Measurements from ENCODE around the gene UBE2E1.
"Not testable (repeated sequence)": the region's sequence is repeated elsewhere in the genome, so short reads cannot be mapped to it uniquely, and the experiment has no call there.

UBE2E1 gene

DNA sequence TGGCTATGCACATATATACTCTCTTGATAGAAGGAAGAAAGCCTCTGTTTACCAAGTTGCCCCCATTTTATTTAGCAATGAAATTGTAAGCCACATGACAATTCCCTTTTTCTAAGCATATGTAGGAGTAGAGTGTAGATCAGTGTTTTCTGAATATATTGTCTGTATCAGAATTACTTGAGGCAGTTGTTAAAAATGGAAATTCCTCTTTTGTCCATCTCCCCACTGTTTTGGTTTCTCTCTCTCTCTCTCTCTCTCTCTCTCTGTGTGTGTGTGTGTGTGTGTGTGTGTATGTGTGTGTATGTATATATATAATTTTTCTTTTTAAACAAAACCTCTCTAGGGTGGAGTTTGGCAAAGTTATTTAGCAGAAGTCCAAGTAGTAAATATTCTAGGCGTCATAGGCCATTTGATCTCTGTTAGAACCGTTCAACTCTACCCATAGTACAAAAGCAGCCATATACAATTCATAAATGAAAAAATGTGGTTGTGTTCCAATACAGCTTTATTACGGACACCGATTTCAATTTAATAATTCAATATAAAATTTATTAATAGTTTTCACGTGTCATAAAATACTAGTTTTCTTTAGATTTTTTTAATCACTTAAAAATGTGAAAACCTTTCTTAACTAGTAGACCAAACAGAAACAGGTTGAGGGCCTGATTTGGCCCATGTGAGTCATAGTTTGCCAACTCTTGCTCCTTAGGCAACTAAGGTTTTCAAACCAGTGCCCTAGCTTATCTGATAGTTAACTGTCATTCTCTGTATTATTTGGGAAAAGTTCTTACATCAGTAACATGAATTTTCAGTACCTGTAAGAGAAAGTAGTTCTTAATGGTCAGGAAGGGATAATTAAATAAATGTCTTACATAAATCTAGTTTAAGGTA, 39.8 kb downstream of the UBE2E1 start:
- no peak for DNase-seq (ENCODE audit: low read depth, low spot score)

DNA sequence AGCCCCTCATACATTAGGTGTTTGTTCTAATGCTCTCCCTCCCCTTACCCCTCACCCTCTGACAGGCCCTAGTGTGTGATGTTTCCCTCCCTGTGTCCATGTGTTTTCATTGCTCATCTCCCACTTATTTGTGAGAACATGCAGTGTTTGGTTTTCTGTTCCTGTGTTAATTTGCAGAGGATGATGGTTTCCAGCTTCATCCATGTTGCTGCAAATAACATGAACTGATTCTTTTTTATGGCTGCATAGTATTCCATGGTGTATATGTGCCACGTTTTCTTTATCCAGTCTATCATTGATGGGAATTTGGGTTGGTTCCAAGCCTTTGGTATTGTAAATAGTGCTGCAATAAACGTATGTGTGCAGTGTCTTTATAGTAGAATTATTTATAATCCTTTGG, 43.7 kb downstream of the UBE2E1 start:
- DNase-seq (ENCODE audit: low read depth, low spot score): not testable (repeated sequence)

DNA sequence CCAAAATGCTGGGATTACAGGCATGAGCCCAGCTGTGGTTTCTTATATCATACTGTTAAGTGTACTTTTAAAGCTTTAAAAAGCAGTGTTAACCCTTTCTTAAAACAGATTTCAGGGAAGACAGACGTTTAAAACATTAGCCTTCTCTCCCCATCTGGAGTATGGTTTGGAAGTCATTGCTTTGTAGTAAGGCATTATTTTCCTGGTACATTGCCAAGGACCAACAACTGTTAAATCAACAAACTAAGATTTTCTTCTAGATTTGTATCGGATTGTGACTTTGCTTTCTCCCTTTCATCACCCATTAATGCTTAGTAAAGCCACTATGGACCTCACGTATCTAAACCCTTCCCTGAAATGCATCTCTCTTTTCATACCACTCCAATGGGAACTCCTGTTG, 50.5 kb downstream of the UBE2E1 start:
- DNase-seq (ENCODE audit: low read depth, low spot score): no peak

DNA sequence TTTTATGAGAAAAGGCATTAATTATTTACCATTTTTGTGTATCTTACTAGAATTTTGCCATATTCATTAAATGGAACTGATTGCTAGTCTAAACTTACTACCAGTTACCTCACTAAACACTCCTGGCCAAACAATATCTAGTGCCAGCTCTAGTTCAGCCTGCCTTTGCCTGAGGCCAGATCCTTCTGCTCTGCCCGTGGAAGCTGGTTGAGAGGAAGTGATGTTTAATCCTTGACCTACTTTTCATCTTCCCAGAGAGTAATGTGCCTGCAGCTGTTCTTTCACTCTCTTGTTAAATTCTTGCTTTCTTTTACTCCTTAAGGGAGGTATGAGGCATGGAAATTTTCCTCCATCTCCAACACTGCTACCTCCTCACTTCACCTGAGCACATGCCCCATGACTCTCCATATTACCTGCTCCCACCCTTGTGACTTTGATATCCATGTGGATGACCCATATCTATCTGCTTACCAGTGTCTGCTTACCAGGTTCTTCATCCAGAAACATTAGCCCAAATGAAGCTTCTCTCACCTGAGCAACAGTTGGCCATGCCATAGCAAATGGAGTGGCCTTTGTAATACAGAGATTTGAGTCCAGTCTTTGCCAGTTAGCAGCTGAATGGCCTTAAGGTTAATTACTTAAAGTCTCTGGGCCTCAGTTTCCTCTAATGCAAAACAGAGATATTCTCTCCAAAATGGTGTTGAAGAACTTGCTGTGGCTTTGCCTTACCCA, 53.4 kb downstream of the UBE2E1 start:
- DNase-seq (ENCODE audit: low read depth, low spot score): no peak

DNA sequence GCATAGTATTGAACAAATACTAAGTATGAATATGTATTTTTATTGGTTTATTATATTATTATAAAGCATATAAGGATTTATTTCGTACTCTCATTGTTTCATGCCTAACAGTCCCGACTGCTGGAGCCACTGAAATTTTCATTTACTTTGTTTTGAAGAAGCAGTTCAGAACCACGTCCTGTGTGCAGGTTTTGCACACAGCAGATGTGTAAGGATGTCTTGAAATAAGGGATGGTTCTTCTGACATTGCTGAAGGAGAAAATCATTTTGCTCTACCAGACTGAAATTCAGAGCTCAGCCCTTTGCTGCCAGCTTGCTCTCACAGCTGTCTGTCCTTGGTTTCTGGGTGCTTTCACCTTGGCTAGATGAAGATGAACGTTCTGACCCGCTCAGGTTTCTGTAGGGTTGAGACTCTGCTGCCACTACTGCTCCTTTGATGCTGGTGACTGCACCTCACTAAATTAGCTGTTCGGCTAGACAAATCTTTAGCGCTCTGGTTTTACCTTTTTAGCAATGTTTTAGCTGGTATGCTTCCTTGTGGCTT, 54.2 kb downstream of the UBE2E1 start:
- no peak for DNase-seq (ENCODE audit: low read depth, low spot score)

DNA sequence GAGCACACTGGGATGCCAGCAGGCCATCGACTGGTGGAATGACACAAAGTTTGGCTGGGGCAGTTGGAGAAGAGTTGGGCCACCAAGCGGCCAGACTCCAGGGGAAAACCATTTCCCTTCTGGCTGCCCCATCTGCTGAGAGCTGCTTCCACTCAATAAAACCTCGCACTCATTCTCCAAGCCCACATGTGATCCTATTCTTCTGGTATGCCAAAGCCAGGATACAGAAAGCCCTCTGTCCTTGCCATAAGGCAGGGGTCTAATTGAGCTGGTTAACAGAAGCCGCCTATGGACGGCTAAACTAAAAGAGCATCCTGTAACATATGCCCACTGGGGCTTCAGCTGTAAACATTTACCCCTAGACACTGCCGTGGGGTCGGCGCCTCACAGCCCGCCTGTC, 55.9 kb downstream of the UBE2E1 start:
- no peak for DNase-seq (ENCODE audit: low read depth, low spot score)

DNA sequence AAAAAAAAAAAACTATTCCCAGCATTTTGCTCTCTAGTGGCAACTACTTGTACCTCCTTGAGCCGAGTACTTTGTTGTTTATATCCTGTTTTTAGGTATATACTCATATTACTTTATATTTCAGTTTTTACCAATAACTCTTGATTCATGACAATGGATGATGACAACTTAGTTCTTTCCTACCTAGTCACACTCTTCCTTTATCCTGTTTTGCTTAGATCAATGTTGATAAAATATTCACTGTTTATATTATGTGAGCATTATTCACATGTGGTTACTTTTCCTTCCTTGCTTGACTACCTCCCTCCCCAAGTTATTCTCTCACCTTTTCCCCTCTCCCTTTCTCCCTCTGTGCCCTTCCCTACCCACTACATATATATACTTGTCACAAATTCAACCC, 57.3 kb downstream of the UBE2E1 start:
- no peak for DNase-seq (ENCODE audit: low read depth, low spot score)

DNA sequence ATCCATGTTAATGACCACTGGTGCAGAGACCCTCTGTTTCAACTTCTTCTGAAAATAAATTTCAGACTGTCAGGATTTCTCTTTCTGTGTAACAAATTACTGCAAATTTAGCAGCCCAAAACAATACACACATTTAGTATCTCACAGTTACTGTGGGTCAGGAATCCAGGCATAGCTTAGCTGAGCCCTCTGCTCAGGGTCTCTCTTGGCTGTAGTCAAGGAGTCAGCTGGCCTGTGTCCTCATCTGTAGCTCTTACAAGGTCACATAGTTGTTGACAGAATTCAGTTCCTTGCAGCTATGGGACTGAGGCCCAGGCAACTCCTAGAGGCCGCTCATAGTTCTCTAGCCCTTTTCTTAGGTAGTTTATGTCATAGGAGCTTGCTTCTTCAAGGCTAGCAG, 59.2 kb downstream of the UBE2E1 start:
- peak; percentile 25 for DNase-seq (ENCODE audit: low read depth, low spot score)

DNA sequence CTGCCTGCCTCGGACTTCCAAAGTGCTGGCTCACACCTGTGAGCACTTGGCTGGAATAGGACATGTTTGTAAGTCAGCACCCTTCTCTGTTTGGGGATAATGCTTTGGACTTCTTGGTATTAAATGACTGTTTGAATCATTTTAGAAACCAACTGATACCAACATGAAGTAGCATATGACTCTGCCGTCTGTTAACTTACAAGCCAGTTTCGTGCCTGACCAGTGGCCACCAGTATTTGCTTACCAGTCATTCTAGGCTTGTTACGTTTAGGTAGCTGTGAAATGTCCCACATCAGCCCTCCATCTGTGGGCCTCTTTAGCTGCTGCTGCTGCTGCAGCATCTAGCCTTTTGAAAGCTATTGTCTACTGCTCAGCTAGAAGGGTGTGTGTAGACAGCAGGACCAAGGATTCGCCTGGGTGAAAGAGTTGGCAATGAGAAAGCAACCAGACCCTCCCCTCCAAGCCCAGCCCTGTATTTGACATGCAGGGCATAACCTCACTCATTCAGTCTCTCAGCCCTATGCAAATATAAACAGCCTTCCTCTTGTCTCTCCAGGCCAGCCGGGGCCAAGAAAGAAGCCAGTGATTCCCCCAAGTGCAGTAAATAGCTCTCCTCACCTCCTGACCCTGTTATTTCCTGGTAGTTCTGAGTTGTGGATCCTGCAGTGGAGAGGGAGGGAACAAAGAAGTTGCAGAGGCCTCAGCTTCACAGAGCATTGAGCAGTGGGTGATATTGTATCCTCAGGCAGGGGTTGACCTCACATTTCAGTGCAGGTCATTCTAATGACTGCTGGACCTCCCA, 60.0 kb downstream of the UBE2E1 start:
- DNase-seq (ENCODE audit: low read depth, low spot score): peak; percentile 95

DNA sequence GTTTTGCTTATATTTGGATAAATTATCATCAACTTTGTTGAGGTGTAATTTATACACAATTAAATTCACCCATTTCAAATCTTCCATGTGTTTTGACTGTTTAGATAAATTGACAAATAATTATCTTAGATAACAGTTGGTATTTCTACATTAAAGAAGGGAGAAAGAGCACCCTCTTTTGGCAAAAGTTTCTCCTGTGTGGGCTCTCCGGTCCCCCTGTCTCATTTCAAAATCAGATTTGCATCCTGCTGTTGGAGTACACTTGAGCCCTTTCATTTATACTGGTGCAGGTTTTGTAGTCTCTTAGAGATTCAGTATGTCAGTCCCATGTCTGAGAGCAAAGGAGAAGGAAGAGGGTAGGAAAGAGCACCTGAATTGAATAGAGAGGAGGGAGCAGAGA, 61.6 kb downstream of the UBE2E1 start:
- no peak for DNase-seq (ENCODE audit: low read depth, low spot score)

DNA sequence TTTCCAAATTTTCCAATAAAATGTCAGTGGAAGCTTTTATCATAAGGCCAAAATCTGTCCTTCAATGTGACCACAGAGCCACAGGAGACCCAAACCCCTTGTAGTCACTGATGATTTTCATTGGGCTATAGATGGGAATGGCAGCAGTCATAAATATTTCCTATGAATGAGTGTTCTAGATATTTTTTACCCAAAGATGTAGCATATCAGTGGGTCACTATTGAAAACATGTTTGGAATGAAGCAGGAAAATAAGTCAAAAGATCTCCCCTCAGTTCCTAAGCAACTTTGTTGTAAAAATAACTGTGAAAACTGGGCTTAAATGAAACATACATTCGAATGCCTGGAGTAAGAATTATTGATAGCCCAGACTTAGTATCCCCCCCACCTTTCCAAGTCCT, 62.1 kb downstream of the UBE2E1 start:
- DNase-seq (ENCODE audit: low read depth, low spot score): no peak

DNA sequence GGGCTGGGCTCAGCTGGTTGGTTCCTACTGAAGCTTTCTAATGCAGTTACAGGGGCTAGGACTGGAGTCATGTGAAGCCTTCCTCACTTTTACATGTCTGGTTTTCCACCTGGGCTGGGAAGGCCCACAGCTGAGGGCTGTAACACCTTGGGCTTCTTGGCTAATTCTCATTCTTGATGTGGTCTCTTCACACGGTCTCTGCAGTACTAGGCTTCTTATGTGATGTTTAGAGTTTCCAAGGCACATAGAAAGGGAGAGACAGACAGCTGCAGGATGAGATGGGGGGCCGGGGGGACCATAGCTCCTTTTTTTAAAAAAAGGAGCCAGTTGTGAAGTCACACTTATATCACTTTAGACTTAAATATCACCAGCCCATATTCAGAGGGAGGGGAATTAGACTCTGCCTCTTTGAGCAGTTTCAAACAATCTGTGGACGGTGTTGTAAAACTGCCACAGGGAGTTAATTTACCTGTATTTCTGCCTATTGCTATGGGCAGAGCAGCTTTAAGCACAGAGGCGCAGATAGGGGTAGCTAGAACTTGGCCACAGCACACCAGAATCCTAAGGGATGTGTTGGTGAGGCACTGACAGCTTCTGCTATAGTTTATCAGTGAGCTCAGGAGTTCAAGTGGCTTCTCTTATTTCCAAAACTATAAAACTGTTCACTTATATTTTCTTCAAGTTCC, 64.4 kb downstream of the UBE2E1 start:
- no peak for DNase-seq (ENCODE audit: low read depth, low spot score)

DNA sequence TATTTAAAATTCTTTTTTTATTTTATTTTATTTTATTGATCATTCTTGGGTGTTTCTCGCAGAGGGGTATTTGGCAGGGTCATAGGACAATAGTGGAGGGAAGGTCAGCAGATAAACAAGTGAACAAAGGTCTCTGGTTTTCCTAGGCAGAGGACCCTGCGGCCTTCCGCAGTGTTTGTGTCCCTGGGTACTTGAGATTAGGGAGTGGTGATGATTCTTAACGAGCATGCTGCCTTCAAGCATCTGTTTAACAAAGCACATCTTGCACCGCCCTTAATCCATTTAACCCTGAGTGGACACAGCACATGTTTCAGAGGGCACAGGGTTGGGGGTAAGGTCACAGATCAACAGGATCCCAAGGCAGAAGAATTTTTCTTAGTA, 64.9 kb downstream of the UBE2E1 start:
- not testable (repeated sequence) for DNase-seq (ENCODE audit: low read depth, low spot score)

DNA sequence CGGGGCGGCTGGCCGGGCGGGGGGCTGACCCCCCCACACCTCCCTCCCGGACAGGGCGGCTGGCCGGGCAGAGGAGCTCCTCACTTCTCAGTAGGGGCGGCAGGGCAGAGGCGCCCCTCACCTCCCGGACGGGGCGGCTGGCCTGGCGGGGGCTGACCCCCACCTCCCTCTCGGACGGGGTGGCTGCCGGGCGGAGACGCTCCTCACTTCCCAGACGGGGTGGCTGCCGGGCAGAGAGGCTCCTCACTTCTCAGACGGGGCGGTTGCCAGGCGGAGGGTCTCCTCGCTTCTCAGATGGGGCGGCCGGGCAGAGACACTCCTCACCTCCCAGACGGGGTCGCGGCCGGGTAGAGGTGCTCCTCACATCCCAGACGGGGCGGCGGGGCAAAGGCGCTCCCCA, 65.6 kb downstream of the UBE2E1 start:
- DNase-seq (ENCODE audit: low read depth, low spot score): not testable (repeated sequence)

DNA sequence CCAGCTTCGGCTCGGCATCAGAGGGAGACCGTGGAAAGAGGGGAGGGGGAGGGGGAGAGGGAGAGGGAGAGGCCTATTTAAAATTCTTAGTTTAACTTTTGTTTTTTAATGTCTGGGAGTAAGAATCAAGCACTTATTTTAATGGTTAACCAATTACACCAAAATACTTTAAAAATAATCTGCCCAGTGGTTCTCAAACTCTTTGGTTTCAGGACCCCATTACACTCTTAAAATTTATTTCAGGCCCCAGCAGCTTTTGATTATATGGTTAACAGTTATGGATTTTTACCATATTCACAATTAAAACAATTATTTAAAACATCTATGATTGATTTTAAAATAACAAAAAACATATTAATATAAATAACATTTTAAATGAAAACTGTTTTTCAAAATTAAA, 66.6 kb downstream of the UBE2E1 start:
- DNase-seq (ENCODE audit: low read depth, low spot score): no peak

DNA sequence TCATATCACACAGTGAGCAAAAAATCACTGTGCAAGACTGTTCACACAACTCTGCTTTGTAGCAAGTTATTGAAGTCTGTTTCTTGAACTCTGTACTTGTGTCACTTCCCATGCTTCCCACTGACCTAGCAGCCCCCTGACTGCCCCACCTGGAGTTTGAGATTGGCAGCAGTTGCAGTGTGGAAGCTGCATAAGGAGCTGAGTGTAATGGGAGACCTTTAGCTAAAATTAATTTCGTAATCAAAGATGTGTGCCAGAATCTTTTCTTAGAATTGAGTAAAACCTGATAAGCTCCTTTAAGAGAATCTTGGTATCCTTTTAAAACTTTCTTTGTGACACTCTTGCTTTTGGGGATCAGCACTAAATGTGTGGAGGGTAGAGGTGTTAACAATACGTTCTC, 68.2 kb downstream of the UBE2E1 start:
- DNase-seq (ENCODE audit: low read depth, low spot score): no peak

DNA sequence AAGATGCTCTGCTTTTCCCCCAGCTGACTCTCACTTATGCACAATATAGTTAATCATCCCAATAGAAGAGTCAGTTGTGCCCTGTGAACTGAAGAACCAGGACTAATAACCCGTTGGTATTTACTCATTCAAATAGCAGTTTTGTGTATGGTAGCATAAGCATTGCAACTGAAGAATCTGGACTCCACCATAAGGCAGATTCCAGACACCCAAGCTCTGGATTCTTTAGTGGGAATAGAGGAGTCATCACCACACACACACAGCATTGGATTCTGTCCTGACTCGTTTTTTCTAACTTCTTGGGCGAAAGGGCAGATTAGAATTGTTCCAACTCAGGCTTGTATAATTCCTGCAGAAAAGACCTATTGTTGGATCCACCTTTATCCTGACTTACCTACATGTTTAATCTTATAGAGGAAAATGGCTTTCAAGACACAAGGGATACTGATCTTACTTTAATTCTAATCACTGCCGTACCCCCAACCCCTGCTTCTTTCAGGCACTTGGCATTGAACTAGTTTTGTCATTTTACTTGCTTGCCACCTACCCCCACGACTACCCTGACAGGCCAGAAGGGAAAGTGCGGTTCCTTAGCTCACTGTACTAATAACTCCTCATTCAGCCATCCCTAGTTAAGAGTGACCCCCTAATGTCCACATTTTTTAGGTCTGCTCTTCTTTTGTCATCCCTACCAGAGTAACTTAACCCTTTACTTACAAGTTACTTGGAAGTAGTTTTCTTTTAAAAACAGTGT, 68.8 kb downstream of the UBE2E1 start:
- no peak for DNase-seq (ENCODE audit: low read depth, low spot score)

DNA sequence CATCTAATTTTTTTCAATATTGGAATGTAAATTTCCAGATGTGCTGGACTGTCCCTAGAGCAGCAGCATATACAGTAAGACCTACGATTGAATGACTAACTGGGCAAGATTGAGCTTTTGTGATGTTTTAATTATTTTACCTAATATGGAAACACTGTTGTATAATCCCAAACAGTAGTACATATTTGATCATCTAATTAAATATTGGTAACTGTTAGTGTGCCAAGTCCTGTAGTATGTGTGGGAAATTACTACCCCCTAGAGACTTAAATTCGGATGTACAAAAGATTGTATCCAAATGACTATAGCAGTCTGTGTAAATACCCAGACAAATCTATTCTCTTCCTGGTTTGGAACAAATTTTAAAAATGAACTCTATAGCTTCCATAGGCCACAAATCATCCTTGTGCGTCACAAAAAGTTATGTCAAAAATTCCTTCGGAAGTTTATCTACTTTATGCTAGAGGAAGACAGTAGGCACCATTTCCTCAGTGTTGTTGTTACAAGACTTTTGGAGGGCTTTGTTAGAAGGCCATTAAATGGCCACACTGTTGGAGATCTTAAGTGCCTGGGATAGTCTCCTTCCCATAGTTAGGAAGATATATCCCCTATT, 69.5 kb downstream of the UBE2E1 start:
- no peak for DNase-seq (ENCODE audit: low read depth, low spot score)

DNA sequence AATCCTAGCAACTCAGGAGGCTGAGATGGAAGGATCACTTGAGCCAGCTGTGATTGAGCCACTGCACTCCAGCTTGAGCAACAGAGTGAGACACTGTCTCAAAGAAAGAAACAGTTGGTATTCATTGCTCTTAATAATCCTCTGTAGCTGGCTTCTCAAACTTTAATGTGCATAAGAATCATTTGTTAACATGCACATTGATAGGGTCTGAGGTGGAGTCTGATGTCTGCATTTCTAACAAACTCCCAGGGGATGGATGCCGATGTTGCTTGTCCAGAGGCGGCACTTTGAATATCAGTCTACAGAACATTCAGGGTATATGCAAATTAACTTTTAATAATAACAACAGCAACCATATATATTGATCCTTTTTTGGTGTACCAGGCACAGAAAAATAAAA, 71.2 kb downstream of the UBE2E1 start:
- no peak for DNase-seq (ENCODE audit: low read depth, low spot score)

DNA sequence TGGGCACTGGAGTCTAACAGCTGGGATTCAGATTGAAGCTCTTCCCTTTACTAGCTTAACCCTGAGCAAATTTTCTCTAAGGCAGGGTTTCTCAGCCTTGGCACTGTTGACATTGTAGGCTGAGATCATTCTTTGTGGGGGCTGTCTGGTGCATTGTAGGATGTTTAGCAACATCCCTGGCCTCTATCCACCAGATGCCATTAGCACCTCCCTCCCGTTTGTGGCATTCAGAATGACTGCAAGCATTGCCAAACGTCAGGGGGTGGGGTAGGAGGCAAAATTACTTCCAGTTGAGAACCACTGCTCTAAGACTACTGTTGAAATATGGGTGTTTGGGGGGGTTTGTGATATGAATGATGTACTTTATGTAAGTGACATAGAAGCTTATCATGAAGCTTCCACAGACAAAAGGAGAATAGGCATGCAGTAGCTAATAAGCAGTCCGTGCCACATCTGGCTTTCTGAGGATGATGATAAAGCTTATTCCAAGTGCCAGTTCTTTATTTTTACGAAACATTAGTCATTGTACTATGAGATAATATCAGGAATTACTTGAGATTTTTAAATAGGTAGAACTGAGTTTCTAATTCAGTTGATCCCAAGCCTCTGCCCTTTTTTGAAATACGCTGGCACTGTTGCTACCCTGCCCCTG, 71.7 kb downstream of the UBE2E1 start:
- DNase-seq (ENCODE audit: low read depth, low spot score): no peak

Measured in ELF-1 (cell line).